ENCODE data around the gene UQCRC1.

The UQCRC1 gene

GRCh38 chr3:48641396-48641795, 31.9 kb upstream of the UQCRC1 start:
- no peak for TF ChIP-seq CTCF (conservative IDR thresholded peaks at IDR 0.05; ENCODE audit: control insufficient read depth, insufficient read depth, low read depth, low read length)
- DNase-seq (ENCODE audit: low read depth), result no peak
- no peak overlapping the region for H3K4me3 ChIP-seq (ENCODE audit: control insufficient read depth, low read depth, low read length)

- no peak for DNase-seq (ENCODE audit: low read depth)
- no peak overlapping the region for H3K4me3 ChIP-seq (ENCODE audit: control insufficient read depth, low read depth, low read length)
- TF ChIP-seq CTCF (conservative IDR thresholded peaks at IDR 0.05; ENCODE audit: control insufficient read depth, insufficient read depth, low read depth, low read length), result no peak
Measured at GRCh38 chr3:48639944-48640606, 30.6 kb upstream of the UQCRC1 start.

GRCh38 chr3:48637305-48637704, 27.9 kb upstream of the UQCRC1 start:
- TF ChIP-seq CTCF (conservative IDR thresholded peaks at IDR 0.05; ENCODE audit: control insufficient read depth, insufficient read depth, low read depth, low read length), result no peak
- H3K4me3 ChIP-seq (ENCODE audit: control insufficient read depth, low read depth, low read length), result no peak overlapping the region
- DNase-seq (ENCODE audit: low read depth), result no peak

GRCh38 chr3:48636149-48636655, 26.8 kb upstream of the UQCRC1 start:
- DNase-seq (ENCODE audit: low read depth), result no peak
- H3K4me3 ChIP-seq (ENCODE audit: control insufficient read depth, low read depth, low read length), result peak overlapping the region; percentile 82
- no peak for TF ChIP-seq CTCF (conservative IDR thresholded peaks at IDR 0.05; ENCODE audit: control insufficient read depth, insufficient read depth, low read depth, low read length)

GRCh38 chr3:48635222-48636021, 26.0 kb upstream of the UQCRC1 start, which contains the start of gene SLC26A6:
Gene SLC26A6, minus strand, starts transcription at chr3:48635461. Its CDS starts 68 bp downstream, at chr3:48635393.
- peak; percentile 92 for DNase-seq (ENCODE audit: low read depth)
- peak within 1 kb of the TSS; percentile 82 for H3K4me3 ChIP-seq (ENCODE audit: control insufficient read depth, low read depth, low read length)
- peak; percentile 66 for TF ChIP-seq CTCF (conservative IDR thresholded peaks at IDR 0.05; ENCODE audit: control insufficient read depth, insufficient read depth, low read depth, low read length)

GRCh38 chr3:48634661-48635221, 25.3 kb upstream of the UQCRC1 start:
- H3K4me3 ChIP-seq (ENCODE audit: control insufficient read depth, low read depth, low read length), result peak overlapping the region; percentile 82
- TF ChIP-seq CTCF (conservative IDR thresholded peaks at IDR 0.05; ENCODE audit: control insufficient read depth, insufficient read depth, low read depth, low read length), result no peak
- DNase-seq (ENCODE audit: low read depth), result peak; percentile 60

All from fibroblast of mammary gland (primary cell).